Measurements from ENCODE around the gene ERAL1.

- TF ChIP-seq, protein P1, sequence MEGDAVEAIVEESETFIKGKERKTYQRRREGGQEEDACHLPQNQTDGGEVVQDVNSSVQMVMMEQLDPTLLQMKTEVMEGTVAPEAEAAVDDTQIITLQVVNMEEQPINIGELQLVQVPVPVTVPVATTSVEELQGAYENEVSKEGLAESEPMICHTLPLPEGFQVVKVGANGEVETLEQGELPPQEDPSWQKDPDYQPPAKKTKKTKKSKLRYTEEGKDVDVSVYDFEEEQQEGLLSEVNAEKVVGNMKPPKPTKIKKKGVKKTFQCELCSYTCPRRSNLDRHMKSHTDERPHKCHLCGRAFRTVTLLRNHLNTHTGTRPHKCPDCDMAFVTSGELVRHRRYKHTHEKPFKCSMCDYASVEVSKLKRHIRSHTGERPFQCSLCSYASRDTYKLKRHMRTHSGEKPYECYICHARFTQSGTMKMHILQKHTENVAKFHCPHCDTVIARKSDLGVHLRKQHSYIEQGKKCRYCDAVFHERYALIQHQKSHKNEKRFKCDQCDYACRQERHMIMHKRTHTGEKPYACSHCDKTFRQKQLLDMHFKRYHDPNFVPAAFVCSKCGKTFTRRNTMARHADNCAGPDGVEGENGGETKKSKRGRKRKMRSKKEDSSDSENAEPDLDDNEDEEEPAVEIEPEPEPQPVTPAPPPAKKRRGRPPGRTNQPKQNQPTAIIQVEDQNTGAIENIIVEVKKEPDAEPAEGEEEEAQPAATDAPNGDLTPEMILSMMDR (IDR thresholded peaks at IDR 0.05), result no peak
- TF ChIP-seq EZH2 (IDR thresholded peaks at IDR 0.05; ENCODE audit: borderline replicate concordance, insufficient read depth, low read depth, low read length, poor library complexity, severe bottlenecking), result no peak
Measured at GRCh38 chr17:28855336-28855679, 492 bp downstream of the ERAL1 start.
